NCI-H82 treated with DMSO at 0.1 percent for 48 hours (cell line): ENCODE measurements around the gene EVI5.
"Not testable (repeated sequence)": the region's sequence is repeated elsewhere in the genome, so short reads cannot be mapped to it uniquely, and the experiment has no call there.

ENCODE experiments used
- DNase-seq: peaks from one replicate; lab custom pipeline; 2025; ENCODE audit not compliant: unreplicated experiment; lab: John Stamatoyannopoulos, UW

EVI5 gene

GRCh38 chr1:92749024-92749634 is 35.8 kb downstream of the EVI5 start:
- DNase-seq = peak; percentile 74

- no peak for DNase-seq
Measured at GRCh38 chr1:92748138-92748537, 36.8 kb downstream of the EVI5 start.

DNA sequence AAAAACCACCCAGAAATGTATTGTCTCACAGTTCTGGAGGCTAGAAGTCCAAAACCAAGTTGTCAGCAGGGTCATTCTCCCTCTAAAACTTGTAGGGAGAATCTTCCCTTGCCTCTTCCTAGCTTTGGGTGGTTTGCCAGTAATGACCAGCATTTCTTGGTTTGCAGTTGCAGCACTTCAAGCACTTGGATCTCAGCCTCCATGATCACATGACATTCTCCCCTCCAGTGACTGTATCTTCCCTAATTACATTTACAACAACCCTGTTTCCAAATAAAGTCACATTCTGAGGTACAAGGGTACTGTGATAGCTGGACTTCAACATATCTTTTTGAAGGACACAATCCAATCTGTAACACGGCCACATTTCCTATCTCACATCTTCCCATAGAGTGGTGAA is 37.2 kb downstream of the EVI5 start:
- DNase-seq = no peak

DNA sequence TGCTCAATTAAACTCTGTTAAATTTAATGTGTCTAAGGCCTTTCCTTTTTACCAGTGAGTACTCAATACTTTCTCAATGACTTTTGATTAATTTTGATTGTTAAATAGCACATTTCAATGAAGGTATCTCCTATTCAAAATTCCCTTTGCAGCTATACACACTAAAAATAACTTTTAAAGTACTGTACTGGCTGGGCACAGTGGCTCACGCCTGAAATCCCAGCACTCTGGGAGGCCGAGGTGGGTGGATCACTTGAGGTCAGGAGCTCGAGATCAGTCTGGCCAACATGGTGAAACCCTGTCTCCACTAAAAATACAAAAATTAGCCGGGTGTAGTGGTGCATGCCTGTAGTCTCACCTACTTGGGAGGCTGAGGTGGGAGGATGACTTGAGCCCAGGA is 38.7 kb downstream of the EVI5 start:
- DNase-seq = not testable (repeated sequence)

DNA sequence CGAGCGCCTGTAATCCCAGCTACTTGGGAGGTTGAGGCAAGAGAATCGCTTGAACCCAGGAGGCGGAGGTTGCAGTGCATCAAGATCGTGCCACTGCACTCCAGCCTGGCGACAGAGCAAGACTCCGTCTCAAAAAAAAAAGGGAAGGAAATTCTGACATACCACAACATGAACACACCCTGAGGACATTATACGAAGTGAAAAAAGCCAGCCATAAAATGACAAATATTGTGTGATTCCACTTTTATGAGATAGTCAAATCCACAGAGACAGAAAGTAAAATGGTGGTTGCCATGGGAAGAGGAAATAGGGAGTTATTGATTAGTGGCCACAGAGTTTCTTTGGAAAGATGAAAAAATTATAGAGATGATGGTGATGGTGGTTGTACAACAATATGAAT is 41.7 kb downstream of the EVI5 start:
- no peak for DNase-seq

- no peak for DNase-seq
Measured at GRCh38 chr1:92739669-92740524, 45.0 kb downstream of the EVI5 start.

DNA sequence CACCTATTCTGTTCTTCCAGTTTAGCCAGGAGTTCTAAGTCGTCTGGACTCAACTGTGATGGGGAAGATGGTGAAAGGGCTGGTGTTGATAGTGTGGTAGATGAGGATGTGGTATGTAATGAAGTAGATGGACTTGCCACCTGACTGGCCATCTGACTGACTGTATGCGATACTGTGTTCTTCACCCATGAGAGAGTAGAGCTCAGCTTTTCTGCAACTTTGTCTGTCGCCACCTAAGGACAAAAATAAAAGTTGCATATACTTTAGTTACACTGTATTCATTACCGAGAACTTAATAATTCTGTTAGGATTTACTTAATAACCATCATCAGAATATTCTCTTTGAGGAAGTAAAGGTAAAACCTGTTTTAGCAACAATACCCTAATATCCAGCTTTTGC is 48.5 kb downstream of the EVI5 start:
- no peak for DNase-seq

DNA sequence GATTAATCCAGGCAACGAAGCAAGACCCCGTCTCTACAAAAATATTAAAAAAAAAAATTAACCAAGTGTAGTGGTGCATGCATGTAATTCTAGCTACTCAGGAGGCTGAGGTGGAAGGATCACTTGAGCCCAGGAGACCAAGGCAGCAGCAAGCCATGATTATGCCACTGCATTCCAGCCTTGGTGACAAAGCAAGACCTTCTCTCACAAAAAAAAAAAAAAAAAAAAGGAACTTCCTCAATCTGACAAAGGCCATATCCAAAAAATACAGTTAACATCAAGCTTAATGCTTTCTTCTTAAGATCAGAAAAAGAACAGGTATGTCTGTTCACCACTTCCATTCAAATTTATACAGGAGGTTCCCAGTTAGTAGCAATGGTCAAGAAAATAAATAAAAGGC is 54.4 kb downstream of the EVI5 start:
- no peak for DNase-seq

DNA sequence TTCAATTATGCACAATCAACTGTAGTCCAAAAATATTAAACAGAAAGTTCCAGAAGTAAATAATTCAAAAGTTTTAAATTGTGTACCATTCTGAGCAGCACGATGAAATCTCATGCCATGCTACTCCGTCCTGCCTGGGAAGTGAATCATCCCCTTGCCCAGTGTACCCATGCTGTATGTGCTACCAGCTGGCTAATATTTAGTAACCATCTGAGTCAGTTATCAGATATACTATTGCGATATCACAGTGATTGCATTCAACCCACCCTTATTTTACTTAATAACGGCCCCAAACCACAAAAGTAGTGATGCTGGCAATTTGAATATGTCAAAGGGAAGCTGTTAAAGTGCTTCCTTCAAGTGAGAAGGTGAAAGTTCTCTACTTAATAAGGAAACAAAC is 56.2 kb downstream of the EVI5 start:
- no peak for DNase-seq

DNA sequence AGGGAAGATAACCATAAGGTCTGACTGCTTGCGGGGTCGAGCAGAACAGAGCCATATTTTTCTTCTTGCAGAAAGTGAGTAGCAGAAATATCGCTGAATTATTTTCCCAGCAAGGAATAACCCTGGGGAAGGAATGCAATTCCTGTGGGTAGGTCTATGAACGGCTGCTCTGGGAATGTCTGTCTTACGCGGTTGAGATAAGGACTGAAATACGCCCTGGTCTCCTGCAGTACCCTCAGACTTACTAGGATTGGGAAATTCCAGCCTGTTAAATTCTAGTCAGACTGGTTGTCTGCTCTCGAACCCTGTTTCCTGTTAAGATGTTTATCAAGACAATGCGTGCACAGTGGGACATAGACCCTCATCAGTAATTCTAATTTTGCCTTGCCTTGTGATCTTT is 61.2 kb downstream of the EVI5 start:
- DNase-seq = not testable (repeated sequence)

- DNase-seq = no peak
Measured at GRCh38 chr1:92721886-92722285, 63.0 kb downstream of the EVI5 start.

DNA sequence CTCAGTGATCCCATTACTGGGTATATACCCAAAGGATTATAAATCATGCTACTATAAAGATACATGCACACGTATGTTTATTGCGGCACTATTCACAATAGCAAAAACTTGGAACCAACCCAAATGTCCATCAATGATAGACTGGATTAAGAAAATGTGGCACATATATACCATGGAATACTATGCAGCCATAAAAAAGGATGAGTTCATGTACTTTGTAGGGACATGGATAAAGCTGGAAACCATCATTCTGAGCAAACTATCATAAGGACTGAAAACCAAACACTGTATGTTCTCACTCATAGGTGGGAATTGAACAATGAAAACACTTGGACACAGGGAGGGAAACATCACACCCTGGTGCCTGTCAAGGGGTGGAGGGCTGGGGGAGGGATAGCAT is 63.8 kb downstream of the EVI5 start:
- not testable (repeated sequence) for DNase-seq

GRCh38 chr1:92715476-92715951 is 69.4 kb downstream of the EVI5 start:
- not testable (repeated sequence) for DNase-seq

DNA sequence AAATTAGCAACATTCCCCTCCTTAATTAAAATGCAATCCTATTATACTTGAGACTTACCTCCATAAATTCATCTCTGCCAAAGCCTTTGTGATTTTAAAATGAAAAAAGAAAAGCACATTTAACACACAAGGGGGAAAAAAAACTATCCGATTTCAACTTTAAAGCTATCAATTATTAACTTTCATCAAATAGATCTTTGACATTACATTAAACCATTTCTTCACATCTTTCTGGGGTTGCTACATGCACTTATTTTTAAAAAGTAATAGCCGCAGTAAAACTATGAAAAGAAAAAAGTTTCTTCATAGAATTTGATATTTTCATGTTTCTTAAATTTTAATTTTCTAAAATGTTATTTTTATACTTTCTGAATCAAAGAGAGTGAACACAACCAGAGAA is 71.0 kb downstream of the EVI5 start:
- DNase-seq = no peak

DNA sequence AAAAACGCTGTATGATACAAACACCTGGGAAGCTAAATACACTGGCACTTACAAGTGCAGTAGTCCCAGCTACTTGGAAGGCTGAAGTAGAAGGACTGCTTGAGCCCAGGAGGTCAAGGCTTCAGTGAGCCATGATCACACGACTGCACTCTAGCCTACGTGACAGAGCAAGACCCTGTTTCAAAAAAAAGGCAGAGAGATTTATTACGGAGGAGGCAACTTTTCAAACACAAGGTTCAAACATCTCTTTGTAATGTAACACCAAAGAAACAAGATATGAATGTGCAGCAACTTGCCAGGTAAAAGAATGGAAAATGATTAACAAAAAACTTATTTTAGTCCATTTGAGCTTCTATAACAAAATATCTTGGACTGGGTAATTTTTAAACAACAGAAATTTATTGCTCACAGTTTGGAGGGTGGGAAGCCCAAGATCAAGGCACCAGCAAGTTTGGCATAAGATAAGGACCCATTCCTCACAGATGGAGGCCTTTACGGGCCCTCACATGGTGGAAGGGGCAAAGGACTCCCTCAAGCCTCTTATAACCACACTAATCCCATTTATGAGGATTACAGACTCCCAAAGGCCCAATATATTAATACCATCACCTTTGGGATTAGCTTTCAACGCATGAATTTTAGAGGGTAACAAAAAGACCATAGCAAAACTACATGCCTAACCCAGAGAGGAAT is 73.3 kb downstream of the EVI5 start:
- peak; percentile 96 for DNase-seq

DNA sequence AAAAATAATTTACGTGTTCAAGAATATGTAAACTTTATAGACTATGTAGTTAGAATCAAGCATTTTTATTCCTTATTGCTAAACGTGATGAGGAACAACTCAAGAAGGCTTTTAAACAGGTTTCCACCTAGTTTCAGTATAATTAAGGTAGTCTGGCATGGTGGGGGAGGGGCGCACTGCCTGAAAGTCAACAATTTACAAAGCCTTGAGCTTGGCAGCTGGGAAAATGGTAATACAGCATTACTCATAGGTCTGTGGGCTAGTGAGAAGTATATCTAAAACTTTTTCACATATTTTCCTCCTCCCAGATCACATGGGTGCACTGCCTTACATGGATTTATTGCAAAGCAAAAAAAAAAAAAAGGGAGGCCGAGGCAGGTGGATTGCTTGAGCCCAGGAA is 75.2 kb downstream of the EVI5 start:
- no peak for DNase-seq

- DNase-seq = no peak
Measured at GRCh38 chr1:92708368-92708950, 76.4 kb downstream of the EVI5 start.

DNA sequence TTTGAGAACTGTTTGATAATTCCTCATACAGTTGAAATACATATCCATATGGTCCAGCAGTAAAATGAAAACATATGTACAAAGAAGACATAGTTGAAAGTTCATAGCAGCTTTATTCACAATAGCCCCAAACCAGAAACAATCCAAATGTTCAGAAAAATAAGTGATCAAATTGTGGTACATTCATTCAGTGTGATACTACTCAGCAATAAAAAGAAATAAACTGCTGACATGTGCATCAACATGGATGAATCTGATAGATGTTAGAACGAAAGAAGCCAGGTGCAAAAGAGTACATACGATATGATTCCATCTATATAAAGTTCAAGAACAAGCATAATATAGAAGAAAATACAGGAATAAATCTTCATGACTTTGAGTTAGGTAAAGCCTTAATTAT is 77.2 kb downstream of the EVI5 start:
- DNase-seq = no peak

GRCh38 chr1:92707292-92707691 is 77.6 kb downstream of the EVI5 start:
- no peak for DNase-seq

DNA sequence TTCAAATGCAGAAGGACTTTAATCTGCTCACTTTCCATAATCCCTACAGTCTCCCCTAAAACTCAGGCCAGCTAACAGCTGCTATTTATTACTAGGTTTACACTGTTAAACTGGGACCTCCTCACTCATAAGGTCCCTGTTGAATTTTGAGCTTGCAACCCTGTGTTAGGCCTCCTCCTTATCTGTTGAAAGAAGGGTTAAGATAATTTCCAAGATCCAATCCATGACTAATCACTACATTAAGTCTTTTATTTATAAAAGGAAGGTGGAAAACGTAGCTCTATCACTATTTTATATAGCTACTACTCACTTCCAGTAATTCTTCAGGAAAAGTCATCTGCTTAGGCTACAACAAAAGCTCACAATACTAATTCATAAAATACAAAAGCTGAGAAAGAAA is 79.5 kb downstream of the EVI5 start:
- peak; percentile 99 for DNase-seq

DNA sequence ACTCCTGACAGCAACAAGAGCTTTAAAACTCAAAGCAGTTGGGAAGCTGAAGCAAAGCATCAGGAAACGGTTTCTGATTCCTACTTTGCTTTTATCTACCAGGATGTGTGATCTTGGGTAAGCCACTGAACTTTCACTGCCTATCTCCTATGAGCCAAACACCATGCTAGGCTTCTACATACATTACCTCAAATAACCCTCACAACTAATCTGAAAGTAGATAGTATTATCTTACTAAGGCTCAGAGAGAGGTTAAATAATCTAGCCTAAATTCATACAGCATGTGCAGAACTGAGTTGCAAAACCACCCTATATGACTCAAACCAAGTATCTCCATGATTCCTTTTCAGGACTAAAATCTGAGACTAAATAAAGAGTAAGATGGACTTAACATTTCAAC is 83.8 kb downstream of the EVI5 start:
- DNase-seq = peak; percentile 22

DNA sequence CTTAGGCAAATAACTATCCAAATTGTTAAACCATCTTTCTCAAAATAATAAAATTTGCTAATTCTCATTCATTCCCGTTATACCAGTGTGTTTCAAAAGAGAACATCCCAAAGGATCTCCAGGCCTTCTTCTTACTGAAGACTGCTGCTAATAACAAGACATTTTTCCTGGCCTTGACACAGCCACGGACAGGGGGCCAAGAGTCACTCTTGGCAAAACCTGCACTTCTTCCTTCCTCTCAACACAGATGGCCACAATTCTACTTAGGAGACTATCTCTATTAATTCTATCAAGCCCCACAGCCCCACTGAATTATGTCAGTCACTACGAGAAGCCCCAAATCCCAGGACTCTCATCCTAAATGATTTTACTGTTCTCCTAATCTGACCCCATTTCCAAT is 86.0 kb downstream of the EVI5 start:
- DNase-seq = peak; percentile 41
